Measurements from ENCODE around the gene THOC1. TPM values are rescaled to one million over a fixed set of nuclear protein-coding genes. Genes with fewer than 3 reads are reported as not detected.

THOC1 gene
- total RNA-seq, 3 donors from 2014 or later = 56.2 to 98.9 (median 67.5) TPM

DNA sequence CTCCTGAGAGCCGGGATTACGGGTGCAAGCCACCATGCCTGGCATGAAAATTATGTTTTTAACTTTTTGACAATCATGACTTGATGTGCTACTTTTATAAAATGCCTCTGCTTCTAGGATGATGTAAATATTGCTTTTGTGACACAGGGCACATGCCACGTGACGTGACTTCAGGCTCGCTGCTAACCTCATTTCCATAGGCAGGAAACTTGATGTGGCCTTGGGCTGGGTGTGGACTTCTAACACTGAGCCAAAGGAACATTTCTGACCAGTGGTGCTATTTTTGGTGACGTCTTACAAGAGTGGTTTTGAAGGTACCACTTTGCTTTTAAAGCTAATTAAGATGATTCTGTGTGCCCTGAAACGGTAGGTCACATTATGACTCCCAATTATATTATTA lies 34.2 kb upstream of the THOC1 start:
- Histone ChIP-seq H3K27me3 (no peaks in the 10 kb centered on the region), H3K4me1 (no peaks in the 10 kb centered on the region), H3K27ac (no peak overlapping the region), H3K36me3 (no peaks in the 10 kb centered on the region), H3K9me3 (no peaks in the 10 kb centered on the region), H3K4me3 (no peak overlapping the region)
- intact Hi-C loops (cut with DNase I; ENCODE audit: low total_unique reads) = no loop called here
- TF ChIP-seq, protein P1, sequence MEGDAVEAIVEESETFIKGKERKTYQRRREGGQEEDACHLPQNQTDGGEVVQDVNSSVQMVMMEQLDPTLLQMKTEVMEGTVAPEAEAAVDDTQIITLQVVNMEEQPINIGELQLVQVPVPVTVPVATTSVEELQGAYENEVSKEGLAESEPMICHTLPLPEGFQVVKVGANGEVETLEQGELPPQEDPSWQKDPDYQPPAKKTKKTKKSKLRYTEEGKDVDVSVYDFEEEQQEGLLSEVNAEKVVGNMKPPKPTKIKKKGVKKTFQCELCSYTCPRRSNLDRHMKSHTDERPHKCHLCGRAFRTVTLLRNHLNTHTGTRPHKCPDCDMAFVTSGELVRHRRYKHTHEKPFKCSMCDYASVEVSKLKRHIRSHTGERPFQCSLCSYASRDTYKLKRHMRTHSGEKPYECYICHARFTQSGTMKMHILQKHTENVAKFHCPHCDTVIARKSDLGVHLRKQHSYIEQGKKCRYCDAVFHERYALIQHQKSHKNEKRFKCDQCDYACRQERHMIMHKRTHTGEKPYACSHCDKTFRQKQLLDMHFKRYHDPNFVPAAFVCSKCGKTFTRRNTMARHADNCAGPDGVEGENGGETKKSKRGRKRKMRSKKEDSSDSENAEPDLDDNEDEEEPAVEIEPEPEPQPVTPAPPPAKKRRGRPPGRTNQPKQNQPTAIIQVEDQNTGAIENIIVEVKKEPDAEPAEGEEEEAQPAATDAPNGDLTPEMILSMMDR (IDR thresholded peaks at IDR 0.05) = no peak
- TF ChIP-seq POLR2A (IDR thresholded peaks at IDR 0.05) = no peak
- TF ChIP-seq POLR2AphosphoS5 (IDR thresholded peaks at IDR 0.05) = no peak
- no peak for DNase-seq (ENCODE audit: low spot score in 2 of 2)

DNA sequence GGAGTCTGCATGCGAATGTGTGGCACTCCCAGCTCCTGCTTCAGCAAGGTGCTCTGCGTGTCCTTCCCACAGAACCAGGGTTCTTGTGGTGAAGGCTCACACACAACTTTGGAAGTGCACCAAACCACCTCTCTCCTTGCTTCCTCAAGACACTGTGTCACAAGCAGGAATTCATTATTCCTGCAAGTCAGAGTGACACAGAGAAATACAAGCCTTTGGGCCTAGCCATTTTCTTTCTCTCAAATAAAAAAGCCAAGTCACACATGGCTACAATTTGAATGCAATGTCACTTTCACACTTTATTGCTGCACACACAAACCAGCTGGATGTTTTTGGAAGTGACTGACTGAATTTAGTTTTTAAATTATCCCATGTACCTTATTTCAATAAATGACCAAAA lies 30.1 kb upstream of the THOC1 start:
- no peak overlapping the region for H3K27ac ChIP-seq
- TF ChIP-seq, protein P1 (IDR thresholded peaks at IDR 0.05) = no peak
- TF ChIP-seq POLR2A (IDR thresholded peaks at IDR 0.05) = no peak
- intact Hi-C loops (cut with DNase I; ENCODE audit: low total_unique reads) = no loop called here
- H3K9me3 ChIP-seq = no peaks in the 10 kb centered on the region
- DNase-seq (ENCODE audit: low spot score in 2 of 2) = no peak
- H3K27me3 ChIP-seq = no peaks in the 10 kb centered on the region
- no peak overlapping the region for H3K4me3 ChIP-seq
- no peaks in the 10 kb centered on the region for H3K4me1 ChIP-seq
- no peaks in the 10 kb centered on the region for H3K36me3 ChIP-seq

DNA sequence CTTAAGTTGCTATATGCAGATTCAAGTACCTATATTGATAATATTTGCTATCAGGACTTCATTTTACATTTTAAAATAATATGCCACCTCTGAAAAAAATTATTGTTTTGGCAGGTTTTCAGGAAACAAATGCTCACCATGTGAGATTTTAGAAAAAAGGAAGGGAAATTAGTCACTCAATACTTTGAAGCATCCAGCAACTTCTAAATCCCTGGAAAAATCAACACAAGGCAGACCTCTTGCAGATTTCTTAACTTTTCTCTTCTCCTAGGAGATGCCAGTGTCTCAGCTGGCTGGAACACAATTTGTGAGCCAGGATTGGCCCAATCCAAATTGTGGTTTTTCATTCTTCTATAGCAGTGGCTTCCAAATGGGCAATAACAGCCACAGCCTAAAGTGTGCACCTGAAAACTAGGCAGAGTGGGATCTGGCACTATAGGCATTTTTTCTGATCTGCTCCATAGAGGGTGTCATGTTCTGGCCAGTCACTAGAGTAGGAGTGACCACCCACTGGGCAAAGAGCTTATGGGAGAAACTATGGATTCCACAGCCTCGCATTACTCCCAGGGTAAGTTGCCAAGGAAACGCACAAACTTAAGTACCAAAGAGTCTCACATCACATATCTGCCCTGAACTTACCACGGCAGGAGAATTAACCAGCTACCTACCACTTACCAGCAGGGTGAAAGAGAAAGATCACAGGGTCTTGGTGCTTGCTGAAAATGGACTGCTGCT lies 28.1 kb upstream of the THOC1 start:
- Histone ChIP-seq H3K4me1 (no peaks in the 10 kb centered on the region), H3K4me3 (no peak overlapping the region), H3K27ac (no peak overlapping the region), H3K27me3 (no peaks in the 10 kb centered on the region), H3K9me3 (no peaks in the 10 kb centered on the region), H3K36me3 (no peaks in the 10 kb centered on the region)
- TF ChIP-seq POLR2A (IDR thresholded peaks at IDR 0.05) = no peak
- TF ChIP-seq, protein P1 (IDR thresholded peaks at IDR 0.05) = no peak
- intact Hi-C loops (cut with DNase I; ENCODE audit: low total_unique reads) = no loop called here
- no peak for DNase-seq (ENCODE audit: low spot score in 2 of 2)

DNA sequence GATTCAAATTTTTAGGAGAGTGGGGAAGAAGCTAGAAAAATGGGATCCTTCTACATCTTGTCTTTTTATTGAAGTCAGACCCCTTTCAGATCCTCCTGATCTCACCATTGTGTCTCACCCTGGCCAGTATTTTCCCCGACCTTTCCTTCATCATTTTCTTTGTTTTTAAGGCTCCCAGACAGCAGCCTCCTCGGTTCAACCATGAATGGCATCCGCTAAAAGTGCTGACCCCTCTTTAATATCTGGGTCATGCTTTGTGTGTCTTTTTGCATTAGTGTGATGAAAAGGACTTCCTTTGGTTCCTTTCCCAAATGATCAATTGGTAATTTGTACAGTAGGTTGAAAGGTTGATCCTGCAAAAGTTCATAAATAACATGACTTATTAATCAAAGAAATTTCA lies 26.7 kb upstream of the THOC1 start:
- no peak for DNase-seq (ENCODE audit: low spot score in 2 of 2)
- TF ChIP-seq POLR2AphosphoS5 (IDR thresholded peaks at IDR 0.05) (no peak), POLR2A (IDR thresholded peaks at IDR 0.05) (no peak)
- TF ChIP-seq, protein P1 (IDR thresholded peaks at IDR 0.05) = no peak
- intact Hi-C loops (cut with DNase I; ENCODE audit: low total_unique reads) = no loop called here
- Histone ChIP-seq H3K4me3 (no peak overlapping the region), H3K9me3 (no peaks in the 10 kb centered on the region), H3K36me3 (no peaks in the 10 kb centered on the region), H3K4me1 (no peaks in the 10 kb centered on the region), H3K27me3 (no peaks in the 10 kb centered on the region), H3K27ac (no peak overlapping the region)

DNA sequence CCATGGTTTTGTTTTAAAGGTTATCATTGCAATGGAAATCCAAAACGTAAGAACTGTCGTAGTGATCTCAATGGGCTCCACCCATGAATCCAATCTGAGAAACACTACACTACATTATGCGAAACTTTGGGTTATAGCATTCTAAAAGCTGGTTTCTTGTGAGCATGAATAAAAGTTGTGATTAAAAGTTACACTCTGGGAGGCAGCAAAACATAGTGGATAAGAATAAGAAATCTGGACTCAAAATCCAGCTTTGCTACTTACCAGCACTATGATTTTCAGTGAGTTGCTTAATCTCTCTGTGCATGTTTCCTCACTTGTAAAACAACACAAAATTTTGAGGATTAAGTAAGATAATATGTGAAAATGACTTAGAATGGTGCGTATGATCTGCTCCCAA lies 25.7 kb upstream of the THOC1 start:
- H3K27ac ChIP-seq = no peak overlapping the region
- H3K27me3 ChIP-seq = no peaks in the 10 kb centered on the region
- H3K9me3 ChIP-seq = no peaks in the 10 kb centered on the region
- no peaks in the 10 kb centered on the region for H3K4me1 ChIP-seq
- intact Hi-C loops (cut with DNase I; ENCODE audit: low total_unique reads) = no loop called here
- TF ChIP-seq POLR2AphosphoS5 (IDR thresholded peaks at IDR 0.05) (no peak), POLR2A (IDR thresholded peaks at IDR 0.05) (no peak)
- TF ChIP-seq, protein P1 (IDR thresholded peaks at IDR 0.05) = no peak
- DNase-seq (ENCODE audit: low spot score in 2 of 2) = no peak
- H3K36me3 ChIP-seq = no peaks in the 10 kb centered on the region
- H3K4me3 ChIP-seq = no peak overlapping the region

Data from breast epithelium (tissue), 4 donors.